Measurements from ENCODE around the gene GRID2. TPM values are rescaled to one million over a fixed set of nuclear protein-coding genes. Genes with fewer than 3 reads are reported as not detected.

The GRID2 gene
- total RNA-seq, 1 donor from 2014 or later = 0.05 TPM

GRCh38 chr4:92678292-92678691, 374.5 kb downstream of the GRID2 start:
- no peak for DNase-seq (ENCODE audit: low spot score)

GRCh38 chr4:92679149-92679548, 375.4 kb downstream of the GRID2 start:
- no peak for DNase-seq (ENCODE audit: low spot score)

GRCh38 chr4:92714640-92715039, 410.9 kb downstream of the GRID2 start:
- no peak for DNase-seq (ENCODE audit: low spot score)

GRCh38 chr4:92733231-92733630, 429.5 kb downstream of the GRID2 start:
- no peak for DNase-seq (ENCODE audit: low spot score)

GRCh38 chr4:92735025-92735665, 431.4 kb downstream of the GRID2 start:
- no peak for DNase-seq (ENCODE audit: low spot score)

- DNase-seq (ENCODE audit: low spot score) = no peak
These were observed 456.7 kb downstream of the GRID2 start for GRCh38 chr4:92760433-92760832.

- no peak for DNase-seq (ENCODE audit: low spot score)
These were observed 472.3 kb downstream of the GRID2 start for GRCh38 chr4:92776080-92776479.

- no peak for DNase-seq (ENCODE audit: low spot score)
These were observed 486.0 kb downstream of the GRID2 start for GRCh38 chr4:92789741-92790140.

- no peak for DNase-seq (ENCODE audit: low spot score)
These were observed 488.2 kb downstream of the GRID2 start for GRCh38 chr4:92791871-92792440.

- no peak for DNase-seq (ENCODE audit: low spot score)
These were observed 505.6 kb downstream of the GRID2 start for GRCh38 chr4:92809381-92809780.

- DNase-seq (ENCODE audit: low spot score) = no peak
These were observed 508.9 kb downstream of the GRID2 start for GRCh38 chr4:92812652-92813051.

GRCh38 chr4:92814677-92815076, 510.9 kb downstream of the GRID2 start:
- no peak for DNase-seq (ENCODE audit: low spot score)

GRCh38 chr4:92825256-92825655, 521.5 kb downstream of the GRID2 start:
- DNase-seq (ENCODE audit: low spot score) = no peak

- DNase-seq (ENCODE audit: low spot score) = no peak
These were observed 522.0 kb downstream of the GRID2 start for GRCh38 chr4:92825791-92826190.

- no peak for DNase-seq (ENCODE audit: low spot score)
These were observed 527.0 kb downstream of the GRID2 start for GRCh38 chr4:92830771-92831170.

- no peak for DNase-seq (ENCODE audit: low spot score)
These were observed 537.1 kb downstream of the GRID2 start for GRCh38 chr4:92840880-92841279.

GRCh38 chr4:92843784-92844183, 540.0 kb downstream of the GRID2 start:
- DNase-seq (ENCODE audit: low spot score) = no peak

- no peak for DNase-seq (ENCODE audit: low spot score)
These were observed 543.3 kb downstream of the GRID2 start for GRCh38 chr4:92847026-92847425.

GRCh38 chr4:92862509-92862908, 558.7 kb downstream of the GRID2 start:
- no peak for DNase-seq (ENCODE audit: low spot score)

- DNase-seq (ENCODE audit: low spot score) = no peak
These were observed 560.3 kb downstream of the GRID2 start for GRCh38 chr4:92864096-92864495.

GRCh38 chr4:92872604-92873003, 568.8 kb downstream of the GRID2 start:
- DNase-seq (ENCODE audit: low spot score) = no peak

GRCh38 chr4:92885632-92886031, 581.9 kb downstream of the GRID2 start:
- no peak for DNase-seq (ENCODE audit: low spot score)

GRCh38 chr4:92952426-92952825, 648.7 kb downstream of the GRID2 start:
- no peak for DNase-seq (ENCODE audit: low spot score)

- no peak for DNase-seq (ENCODE audit: low spot score)
These were observed 649.1 kb downstream of the GRID2 start for GRCh38 chr4:92952897-92953296.

Measured in ureter (tissue), 1 donor.